D721Med (cell line): ENCODE results near the gene SNTG2.
"Not testable (repeated sequence)": the region's sequence is repeated elsewhere in the genome, so short reads cannot be mapped to it uniquely, and the experiment has no call there.

Source experiments
- DNase-seq: peaks from one replicate; pipeline ENCODE4 v3.0.0; 2011; ENCODE audit warnings: low spot score; ENCODE audit not compliant: insufficient read length
- FAIRE-seq: peaks from 2 replicates; lab custom pipeline; 2011; peaks lifted over from hg19 to GRCh38; lab: Jason Lieb, UNC
- TF ChIP-seq, protein P1 (sequence below): IDR thresholded peaks from 2 replicates; pipeline ENCODE4 v1.5.1; 2012; ENCODE audit warnings: mild to moderate bottlenecking, control low read depth; ENCODE audit not compliant: insufficient read depth; ENCODE audit errors: missing control alignments

Gene SNTG2

DNA sequence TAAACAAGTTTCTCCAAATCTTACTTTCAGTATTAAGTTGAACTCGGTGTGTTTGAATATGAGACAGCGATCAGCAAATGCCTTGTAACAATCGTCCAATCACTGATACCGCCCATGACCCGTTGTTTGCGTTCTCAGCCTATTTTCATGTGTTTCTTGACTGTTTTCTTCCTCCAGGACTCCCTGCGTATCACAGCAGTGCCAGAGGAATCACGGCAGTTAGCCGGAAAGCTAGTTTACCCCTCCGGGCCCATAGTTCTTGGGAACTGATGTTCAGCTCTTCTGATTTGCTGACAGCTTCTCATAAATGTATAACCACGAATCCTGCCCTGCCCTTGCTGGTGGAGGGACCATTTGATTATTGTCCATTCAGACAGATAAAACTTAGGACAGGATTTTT lies 420.4 kb downstream of the SNTG2 start:
- TF ChIP-seq, protein P1, sequence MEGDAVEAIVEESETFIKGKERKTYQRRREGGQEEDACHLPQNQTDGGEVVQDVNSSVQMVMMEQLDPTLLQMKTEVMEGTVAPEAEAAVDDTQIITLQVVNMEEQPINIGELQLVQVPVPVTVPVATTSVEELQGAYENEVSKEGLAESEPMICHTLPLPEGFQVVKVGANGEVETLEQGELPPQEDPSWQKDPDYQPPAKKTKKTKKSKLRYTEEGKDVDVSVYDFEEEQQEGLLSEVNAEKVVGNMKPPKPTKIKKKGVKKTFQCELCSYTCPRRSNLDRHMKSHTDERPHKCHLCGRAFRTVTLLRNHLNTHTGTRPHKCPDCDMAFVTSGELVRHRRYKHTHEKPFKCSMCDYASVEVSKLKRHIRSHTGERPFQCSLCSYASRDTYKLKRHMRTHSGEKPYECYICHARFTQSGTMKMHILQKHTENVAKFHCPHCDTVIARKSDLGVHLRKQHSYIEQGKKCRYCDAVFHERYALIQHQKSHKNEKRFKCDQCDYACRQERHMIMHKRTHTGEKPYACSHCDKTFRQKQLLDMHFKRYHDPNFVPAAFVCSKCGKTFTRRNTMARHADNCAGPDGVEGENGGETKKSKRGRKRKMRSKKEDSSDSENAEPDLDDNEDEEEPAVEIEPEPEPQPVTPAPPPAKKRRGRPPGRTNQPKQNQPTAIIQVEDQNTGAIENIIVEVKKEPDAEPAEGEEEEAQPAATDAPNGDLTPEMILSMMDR = no peak
- FAIRE-seq (no peak), DNase-seq (no peak)

DNA sequence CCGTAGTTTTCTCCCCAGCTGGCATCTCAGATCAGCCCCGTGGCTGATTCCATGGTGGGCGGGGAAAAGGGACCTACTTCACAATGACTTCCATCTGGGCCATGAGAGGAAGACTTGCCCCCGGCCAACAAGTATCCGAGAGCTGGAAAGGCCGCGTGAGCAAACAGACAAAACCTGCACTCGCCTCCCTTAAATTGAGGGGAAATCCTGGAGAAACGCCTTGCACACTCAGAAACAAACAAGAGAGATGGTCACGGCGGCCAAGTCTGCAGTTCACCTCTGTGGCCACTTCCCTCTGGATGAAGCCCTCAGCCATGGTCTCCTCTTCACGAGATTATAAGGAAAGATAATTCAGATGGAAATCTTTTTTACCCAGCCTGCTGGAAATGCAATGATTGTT lies 423.2 kb downstream of the SNTG2 start:
- FAIRE-seq (no peak), DNase-seq (no peak)
- TF ChIP-seq, protein P1 = no peak

DNA sequence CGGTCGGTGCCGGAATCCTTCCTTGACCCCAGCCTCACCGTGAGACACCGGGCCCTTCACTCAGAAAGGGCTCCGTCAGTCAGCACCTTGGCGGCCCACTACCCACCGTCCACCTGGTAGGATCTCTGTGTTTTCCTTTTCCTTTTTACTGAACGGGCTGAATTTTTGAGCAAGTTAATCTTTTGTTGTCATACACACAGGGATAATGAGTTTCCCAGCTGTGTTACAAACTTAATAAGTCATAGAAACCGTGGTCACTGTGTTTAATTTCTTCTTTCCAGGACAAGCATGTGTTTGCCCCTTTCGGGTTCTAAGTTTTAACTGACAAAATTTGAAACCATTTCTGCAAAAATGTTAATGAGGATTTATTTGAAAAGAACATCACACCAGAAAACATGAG lies 423.6 kb downstream of the SNTG2 start:
- TF ChIP-seq, protein P1 = no peak

DNA sequence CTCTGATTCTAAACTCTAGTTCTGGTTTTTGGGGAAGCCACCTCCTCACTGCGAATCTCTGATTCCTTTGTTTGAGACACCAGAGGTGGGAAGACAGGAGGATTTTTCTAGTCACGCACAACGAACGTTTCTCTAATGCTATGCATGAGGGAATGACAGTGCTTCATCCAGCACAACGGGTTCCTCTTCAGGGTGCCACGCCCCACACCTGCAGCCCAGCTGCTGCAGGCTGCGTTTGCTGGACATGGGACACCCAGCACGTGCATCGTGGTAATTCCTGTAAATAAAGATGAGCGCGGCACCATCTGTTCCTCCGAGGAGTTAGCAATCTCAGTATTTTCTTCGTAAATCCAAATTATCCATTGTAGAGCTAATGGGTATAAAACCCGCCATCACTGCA lies 425.1 kb downstream of the SNTG2 start:
- TF ChIP-seq, protein P1 = no peak
- no peak for DNase-seq
- no peak for FAIRE-seq

More for the DNA sequence above, 423.6 kb downstream of the SNTG2 start:
- no peak for FAIRE-seq
- no peak for DNase-seq

DNA sequence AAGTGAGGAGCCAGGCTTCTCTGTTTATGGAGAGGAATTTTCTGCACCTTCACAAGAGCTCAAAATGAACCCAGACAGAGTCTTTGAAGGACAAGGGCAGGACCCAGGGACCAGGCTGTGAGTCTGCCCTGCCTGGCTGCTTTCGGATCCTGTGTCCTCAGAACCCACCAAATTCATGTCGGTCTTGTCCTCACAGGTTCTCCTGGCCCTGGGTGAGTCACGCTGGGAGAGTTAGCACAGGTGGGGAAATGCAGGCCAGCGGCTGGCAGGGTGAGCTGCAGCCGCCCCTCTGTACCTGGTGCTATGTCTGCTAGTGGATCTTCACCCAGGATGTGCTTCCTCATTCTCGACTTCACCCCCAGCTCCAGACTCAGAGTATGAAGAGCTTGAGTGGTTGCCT lies 426.8 kb downstream of the SNTG2 start:
- DNase-seq (no peak), FAIRE-seq (no peak)
- TF ChIP-seq, protein P1 = no peak

DNA sequence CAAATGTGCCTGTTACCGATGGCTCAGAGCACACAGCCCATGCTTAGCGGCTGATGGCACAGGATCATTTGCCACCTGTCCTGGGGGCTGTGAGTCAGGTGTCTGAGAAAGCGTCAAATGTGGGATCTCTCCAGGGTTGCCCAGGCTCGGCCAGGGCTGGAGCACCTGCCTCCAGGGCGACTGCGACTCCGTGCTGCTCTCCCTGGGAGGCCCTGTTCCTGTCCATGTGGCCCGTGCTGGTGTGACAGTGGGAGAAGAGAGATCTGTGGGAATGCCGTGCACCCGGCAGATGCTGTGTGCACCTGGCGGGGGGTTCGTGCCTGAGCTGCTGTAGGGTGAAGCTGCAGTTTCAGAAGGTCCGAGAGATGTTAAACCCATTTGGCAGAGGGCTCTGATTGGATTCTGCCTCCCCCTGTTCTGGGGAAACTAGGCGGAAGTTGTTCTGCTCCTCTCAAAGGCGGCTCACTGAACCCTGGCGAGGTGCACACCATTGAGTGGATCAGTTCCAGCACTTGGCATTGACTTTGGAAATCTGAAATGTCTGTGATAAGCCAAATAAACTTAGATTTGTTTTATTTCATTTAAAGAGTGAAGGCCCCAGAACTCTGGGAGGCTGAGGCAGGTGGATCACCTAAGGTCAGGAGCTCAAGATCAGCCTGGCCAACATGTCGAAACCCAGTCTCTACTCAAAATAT lies 428.0 kb downstream of the SNTG2 start:
- FAIRE-seq (no peak), DNase-seq (no peak)

DNA sequence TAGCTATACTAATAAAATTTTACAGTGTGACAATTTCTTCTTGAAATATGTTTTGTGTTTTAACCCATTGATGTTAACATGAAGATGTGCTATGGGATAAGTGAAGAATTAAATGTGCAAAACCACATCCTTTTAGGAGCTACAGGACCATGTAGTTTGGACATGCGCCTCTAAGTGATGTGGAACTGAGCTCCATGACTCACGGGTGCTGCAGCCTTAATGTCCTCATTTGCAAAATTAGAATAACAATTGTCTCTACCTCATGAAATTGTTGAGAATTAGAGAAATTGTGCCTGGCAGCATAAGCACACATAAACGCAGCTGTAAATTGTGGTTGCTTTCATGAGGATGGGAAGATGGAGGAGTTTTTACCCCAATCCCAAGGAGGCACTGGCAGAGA lies 431.0 kb downstream of the SNTG2 start:
- FAIRE-seq (no peak), DNase-seq (no peak)
- TF ChIP-seq, protein P1 = no peak

More for the DNA sequence above, 428.0 kb downstream of the SNTG2 start:
- TF ChIP-seq, protein P1 = no peak

DNA sequence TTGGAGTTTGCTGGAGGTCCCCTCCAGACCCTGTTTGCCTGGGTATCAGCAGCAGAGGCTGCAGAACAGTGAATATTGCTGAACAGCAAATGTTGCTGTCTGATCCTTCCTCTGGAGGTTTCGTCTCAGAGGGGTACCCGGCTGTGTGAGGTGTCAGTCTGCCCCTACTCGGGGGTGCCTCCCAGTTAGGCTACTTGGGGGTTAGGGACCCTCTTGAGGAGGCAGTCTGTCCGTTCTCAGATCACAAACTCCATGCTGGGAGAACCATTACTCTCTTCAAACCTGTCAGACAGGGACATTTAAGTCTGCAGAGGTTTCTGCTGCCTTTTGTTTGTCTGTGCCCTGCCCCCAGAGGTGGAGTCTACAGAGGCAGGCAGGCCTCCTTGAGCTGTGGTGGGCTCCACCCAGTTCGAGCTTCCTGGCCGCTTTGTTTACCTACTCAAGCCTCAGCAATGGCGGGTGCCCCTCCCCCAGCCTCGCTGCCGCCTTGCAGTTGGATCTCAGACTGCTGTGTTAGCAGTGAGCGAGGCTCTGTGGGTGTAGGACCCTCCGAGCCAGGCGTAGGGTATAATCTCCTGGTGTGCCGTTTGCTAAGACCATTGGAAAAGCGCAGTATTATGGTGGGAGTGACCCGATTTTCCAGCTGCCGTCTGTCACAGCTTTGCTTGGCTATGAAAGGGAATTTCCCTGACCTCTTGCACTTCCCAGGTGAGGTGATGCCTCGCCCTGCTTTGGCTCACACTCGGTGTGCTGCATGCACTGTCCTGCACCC lies 437.5 kb downstream of the SNTG2 start:
- FAIRE-seq, DNase-seq: not testable (repeated sequence)

DNA sequence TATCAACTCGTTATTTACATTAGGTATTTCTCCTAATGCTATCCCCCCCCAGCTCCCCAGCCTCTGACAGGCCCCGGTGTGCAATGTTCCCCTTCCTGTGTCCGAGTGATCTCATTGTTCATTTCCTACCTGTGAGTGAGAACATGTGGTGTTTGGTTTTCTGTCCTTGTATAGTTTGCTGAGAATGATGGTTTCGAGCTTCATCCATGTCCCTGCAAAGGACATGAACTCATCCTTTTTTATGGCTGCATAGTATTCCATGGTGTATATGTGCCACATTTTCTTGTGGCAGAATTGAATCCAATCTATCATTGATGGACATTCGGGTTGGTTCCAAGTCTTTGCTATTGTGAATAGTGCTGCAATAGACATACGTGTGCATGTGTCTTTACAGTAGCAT lies 439.5 kb downstream of the SNTG2 start:
- not testable (repeated sequence) for DNase-seq, FAIRE-seq
